C4-2B (cell line): Measurements from ENCODE around the gene RIMS1.

Experiments
- ZFX ChIP-seq: fragments of 450-650 bp; IDR thresholded peaks from 2 replicates; pipeline ENCODE4 v1.6.1; 2017
- TF ChIP-seq, protein P1 (sequence below): fragments of 450-650 bp; conservative IDR thresholded peaks from 2 replicates; pipeline ENCODE4 v1.5.1; 2017; ENCODE audit warnings: mild to moderate bottlenecking

DNA sequence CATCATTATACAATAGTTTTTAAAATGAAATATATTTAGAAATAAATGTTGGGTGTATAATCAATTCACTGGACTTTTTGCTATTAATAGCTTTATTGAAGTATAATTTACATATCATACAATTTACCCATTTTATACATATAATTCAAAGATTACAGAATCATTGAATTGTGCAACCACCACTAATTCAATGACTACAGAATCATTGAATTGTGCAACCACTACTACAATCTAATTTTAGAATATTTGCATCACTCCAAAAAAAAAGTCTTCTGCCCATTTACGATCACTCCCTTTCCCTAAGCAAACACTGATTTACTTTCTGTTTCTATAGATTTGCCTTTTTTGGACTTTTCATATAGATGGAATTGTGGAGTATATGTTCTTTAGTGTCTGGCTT, 35.1 kb upstream of the RIMS1 start:
- TF ChIP-seq, protein P1, sequence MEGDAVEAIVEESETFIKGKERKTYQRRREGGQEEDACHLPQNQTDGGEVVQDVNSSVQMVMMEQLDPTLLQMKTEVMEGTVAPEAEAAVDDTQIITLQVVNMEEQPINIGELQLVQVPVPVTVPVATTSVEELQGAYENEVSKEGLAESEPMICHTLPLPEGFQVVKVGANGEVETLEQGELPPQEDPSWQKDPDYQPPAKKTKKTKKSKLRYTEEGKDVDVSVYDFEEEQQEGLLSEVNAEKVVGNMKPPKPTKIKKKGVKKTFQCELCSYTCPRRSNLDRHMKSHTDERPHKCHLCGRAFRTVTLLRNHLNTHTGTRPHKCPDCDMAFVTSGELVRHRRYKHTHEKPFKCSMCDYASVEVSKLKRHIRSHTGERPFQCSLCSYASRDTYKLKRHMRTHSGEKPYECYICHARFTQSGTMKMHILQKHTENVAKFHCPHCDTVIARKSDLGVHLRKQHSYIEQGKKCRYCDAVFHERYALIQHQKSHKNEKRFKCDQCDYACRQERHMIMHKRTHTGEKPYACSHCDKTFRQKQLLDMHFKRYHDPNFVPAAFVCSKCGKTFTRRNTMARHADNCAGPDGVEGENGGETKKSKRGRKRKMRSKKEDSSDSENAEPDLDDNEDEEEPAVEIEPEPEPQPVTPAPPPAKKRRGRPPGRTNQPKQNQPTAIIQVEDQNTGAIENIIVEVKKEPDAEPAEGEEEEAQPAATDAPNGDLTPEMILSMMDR, result no peak
- no peak for TF ChIP-seq ZFX
